ENCODE data around the gene BEAN1.

The BEAN1 gene

GRCh38 chr16:66427036-66427860 lies at the start of gene BEAN1:
TSS of gene BEAN1 (plus strand) at chr16:66427295. CDS start at chr16:66437677, 10,382 bp downstream.
- no peak for DNase-seq

- no peak for DNase-seq
Observed at GRCh38 chr16:66377324-66377723, 49.8 kb upstream of the BEAN1 start.

- no peak for DNase-seq
Observed at GRCh38 chr16:66378741-66379570, 48.1 kb upstream of the BEAN1 start.

- DNase-seq = no peak
Observed at GRCh38 chr16:66379571-66379941, 47.5 kb upstream of the BEAN1 start.

GRCh38 chr16:66380421-66380820 lies 46.7 kb upstream of the BEAN1 start:
- DNase-seq = no peak

- DNase-seq = no peak
Observed at GRCh38 chr16:66381585-66382170, 45.4 kb upstream of the BEAN1 start.

GRCh38 chr16:66382171-66382965 lies 44.7 kb upstream of the BEAN1 start:
- peak; percentile 94 to 96 for DNase-seq

- peak; percentile 73 to 96 for DNase-seq
Observed at GRCh38 chr16:66382966-66383299, 44.2 kb upstream of the BEAN1 start.

- DNase-seq = no peak
Observed at GRCh38 chr16:66383551-66383950, 43.5 kb upstream of the BEAN1 start.

- DNase-seq = no peak
Observed at GRCh38 chr16:66385415-66385814, 41.7 kb upstream of the BEAN1 start.

GRCh38 chr16:66386629-66387622 lies 40.2 kb upstream of the BEAN1 start:
- DNase-seq = no peak

GRCh38 chr16:66387817-66388332 lies 39.2 kb upstream of the BEAN1 start:
- no peak for DNase-seq

- DNase-seq = no peak
Observed at GRCh38 chr16:66388350-66389139, 38.5 kb upstream of the BEAN1 start.

GRCh38 chr16:66389256-66390176 lies 37.6 kb upstream of the BEAN1 start:
- DNase-seq = no peak

- DNase-seq = no peak
Observed at GRCh38 chr16:66390346-66391108, 36.6 kb upstream of the BEAN1 start.

- no peak for DNase-seq
Observed at GRCh38 chr16:66391726-66392670, 35.1 kb upstream of the BEAN1 start.

GRCh38 chr16:66395806-66396555 lies 31.1 kb upstream of the BEAN1 start:
- no peak for DNase-seq

Measured in SW 1271 (cell line).